Measurements from ENCODE around the gene BARX1. TPM values are rescaled to one million over a fixed set of nuclear protein-coding genes. Genes with fewer than 3 reads are reported as not detected.

BARX1 gene
- total RNA-seq, 5 donors from 2014 or later (not counting 1 experiment from before 2014, with no cell fraction given) = not detected

DNA sequence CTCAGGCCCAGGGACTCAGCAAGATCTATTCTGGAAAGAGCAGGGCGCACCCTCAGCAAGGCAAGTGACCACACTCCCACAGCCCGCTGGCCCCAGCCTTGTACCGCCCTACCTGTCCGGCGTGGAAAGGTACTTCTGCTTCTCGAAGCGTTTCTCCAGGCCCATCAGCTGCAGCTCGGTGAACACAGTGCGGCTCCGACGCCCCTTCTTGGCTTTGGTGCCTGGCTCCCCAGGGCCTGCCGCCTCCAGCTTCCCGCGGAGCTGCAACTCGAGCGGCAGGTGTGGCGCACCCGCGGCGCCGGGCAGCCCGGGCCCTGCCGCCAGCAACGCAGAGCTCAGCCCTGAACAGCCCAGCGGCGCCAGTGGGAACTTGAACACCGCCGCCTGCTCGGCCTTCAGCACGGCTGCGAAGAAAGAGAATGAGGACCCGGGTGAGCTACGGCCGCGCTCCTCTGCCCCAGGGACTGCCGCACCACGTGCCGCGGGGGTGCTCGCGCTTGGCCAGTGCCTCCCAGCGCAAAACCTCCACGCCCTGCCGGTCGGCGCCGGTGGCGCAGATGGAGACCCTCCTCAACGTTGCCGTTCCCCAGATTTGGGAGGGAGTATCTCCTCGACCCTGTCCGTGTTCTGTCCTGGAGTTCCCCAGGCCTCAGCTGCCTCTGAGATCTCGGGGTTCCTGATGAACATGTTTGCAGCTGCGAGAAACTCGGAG, 2.2 kb downstream of the BARX1 start:
- CTCF ChIA-PET = interaction anchor here in 1 of 2 donors (1.1 kb wide), 1 partner anchor 9 kb away, joined by 3 read pairs; no protein-coding TSS in a partner anchor
- ATAC-seq (replicated peaks in 1 of 4) (no peak), DNase-seq (no peak)
- Mint-ChIP-seq H3K4me3 (peak overlapping the region; percentile 59 to 80 (median 70)), H3K9me3 (no peaks in the 10 kb centered on the region), H3K27me3 (peaks cover 59 to 78% of the 10 kb centered on the region in 2 donors), H3K27ac (peak overlapping the region in 1 of 2 donors; percentile 11), H3K36me3 (no peaks in the 10 kb centered on the region), H3K4me1 (peaks cover 39 to 51% (median 45%) of the 10 kb centered on the region in 3 donors)
- 4% methylated on average over 55 of the region's 55 CpGs for WGBS (ENCODE audit: insufficient coverage)
- POLR2A ChIA-PET = no interaction called here
- peak overlapping the region in 1 of 2 donors; percentile 10 for H3K4me3 ChIP-seq (ENCODE audit: control insufficient read depth in 1 of 2, extremely low read depth in 1 of 2, low read length in 1 of 2)
- H3K9me3 ChIP-seq = no peaks in the 10 kb centered on the region
- no peak overlapping the region for H3K27ac ChIP-seq (ENCODE audit: low read length)
- H3K4me1 ChIP-seq (ENCODE audit: control insufficient read depth in 1 of 2, extremely low read depth in 1 of 2, insufficient read depth in 2 of 2, low read length in 2 of 2) = peaks cover 2 to 61% of the 10 kb centered on the region in 2 experiments
- no peaks in the 10 kb centered on the region for H3K36me3 ChIP-seq (ENCODE audit: control insufficient read depth in 2 of 2, extremely low read depth in 1 of 2, insufficient read depth in 1 of 2, low read length in 1 of 2)
- H3K27me3 ChIP-seq (replicated peaks in 1 of 2; ENCODE audit: control insufficient read depth in 2 of 2, extremely low read depth in 1 of 2, insufficient read depth in 2 of 2, low read length in 1 of 2) = peaks cover 18 to 93% of the 10 kb centered on the region in 2 experiments

DNA sequence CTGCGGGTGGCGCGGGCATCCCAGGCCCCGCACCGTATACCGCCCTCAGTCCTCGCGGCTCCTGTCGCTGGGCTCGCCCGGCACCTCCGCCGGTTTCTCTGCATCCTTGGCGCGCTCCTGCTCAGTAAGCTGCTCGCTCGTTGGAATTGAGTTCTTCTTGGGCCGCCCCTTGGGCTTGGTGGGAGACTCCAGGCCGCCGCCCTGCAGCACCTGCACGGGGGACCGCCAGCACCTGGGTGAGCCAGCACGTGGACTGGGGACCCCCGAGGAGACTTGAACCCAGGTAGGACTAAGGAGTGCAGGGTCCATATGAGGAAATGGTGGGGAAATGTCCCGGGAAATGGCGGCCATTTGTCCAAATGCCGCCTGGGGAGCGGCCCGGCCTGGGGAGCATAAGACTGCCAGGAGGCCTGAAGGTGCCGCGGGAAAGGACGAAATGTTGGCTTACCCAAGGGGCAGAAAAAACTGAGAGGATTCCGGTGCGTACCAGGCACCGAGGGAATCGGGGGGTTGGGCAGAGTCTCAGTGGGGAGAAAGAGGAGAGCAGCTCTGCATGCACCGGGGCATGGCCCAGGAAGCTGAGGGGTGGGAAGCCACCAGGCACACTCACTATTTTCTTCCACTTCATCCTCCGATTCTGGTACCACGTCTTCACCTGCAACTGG, 2.9 kb downstream of the BARX1 start:
- no peaks in the 10 kb centered on the region for H3K9me3 Mint-ChIP-seq
- H3K4me3 Mint-ChIP-seq = peak overlapping the region; percentile 43 to 80 (median 50)
- Histone ChIP-seq H3K4me3 (ENCODE audit: control insufficient read depth in 1 of 2, extremely low read depth in 1 of 2, low read length in 1 of 2) (peak overlapping the region; percentile 10 to 53), H3K36me3 (ENCODE audit: control insufficient read depth in 2 of 2, extremely low read depth in 1 of 2, insufficient read depth in 1 of 2, low read length in 1 of 2) (no peaks in the 10 kb centered on the region), H3K27ac (ENCODE audit: low read length) (no peak overlapping the region), H3K4me1 (ENCODE audit: control insufficient read depth in 1 of 2, extremely low read depth in 1 of 2, insufficient read depth in 2 of 2, low read length in 2 of 2) (peaks cover 2 to 60% of the 10 kb centered on the region in 2 experiments), H3K27me3 (replicated peaks in 1 of 2; ENCODE audit: control insufficient read depth in 2 of 2, extremely low read depth in 1 of 2, insufficient read depth in 2 of 2, low read length in 1 of 2) (peaks cover 17 to 93% of the 10 kb centered on the region in 2 experiments), H3K9me3 (no peaks in the 10 kb centered on the region)
- no peaks in the 10 kb centered on the region for H3K36me3 Mint-ChIP-seq
- ATAC-seq (replicated peaks in 1 of 4) (no peak), DNase-seq (no peak)
- WGBS (ENCODE audit: insufficient coverage) = 11% methylated on average over 31 of the region's 39 CpGs
- CTCF ChIA-PET = interaction anchor here in 1 of 2 donors (1.1 kb wide), 1 partner anchor 10 kb away, joined by 3 read pairs; no protein-coding TSS in a partner anchor
- peak overlapping the region in 1 of 2 donors; percentile 11 for H3K27ac Mint-ChIP-seq
- POLR2A ChIA-PET = no interaction called here
- H3K27me3 Mint-ChIP-seq = peaks cover 58 to 76% of the 10 kb centered on the region in 2 donors
- peaks cover 39 to 47% (median 44%) of the 10 kb centered on the region in 3 donors for H3K4me1 Mint-ChIP-seq

DNA sequence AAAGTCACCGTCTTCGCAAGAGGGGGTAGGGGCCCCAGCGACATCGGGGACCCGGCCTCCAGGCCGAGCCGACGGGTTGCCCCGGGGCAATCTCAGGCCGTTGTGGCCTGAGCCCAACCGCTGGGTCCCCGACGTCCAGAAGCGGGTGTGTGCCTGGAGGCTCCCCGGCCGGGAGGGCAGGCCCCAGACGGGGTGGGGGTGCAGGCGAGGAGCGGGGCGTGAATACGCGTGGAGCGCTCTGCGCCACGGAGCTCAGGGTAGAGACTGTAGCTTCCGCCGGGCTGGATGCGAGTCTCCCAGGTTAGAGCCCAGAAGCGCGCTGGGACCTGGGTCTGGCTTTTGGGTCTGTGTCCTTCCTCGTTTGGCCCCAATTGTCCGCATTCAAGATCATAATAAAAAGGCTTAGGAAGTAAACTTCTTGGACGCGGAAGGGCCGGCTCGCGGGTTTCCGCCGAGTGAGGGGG, 3.5 kb downstream of the BARX1 start:
- peaks cover 2 to 60% of the 10 kb centered on the region in 2 experiments for H3K4me1 ChIP-seq (ENCODE audit: control insufficient read depth in 1 of 2, extremely low read depth in 1 of 2, insufficient read depth in 2 of 2, low read length in 2 of 2)
- ATAC-seq (replicated peaks in 1 of 4) = peak; percentile 50 to 52 (median 51)

DNA sequence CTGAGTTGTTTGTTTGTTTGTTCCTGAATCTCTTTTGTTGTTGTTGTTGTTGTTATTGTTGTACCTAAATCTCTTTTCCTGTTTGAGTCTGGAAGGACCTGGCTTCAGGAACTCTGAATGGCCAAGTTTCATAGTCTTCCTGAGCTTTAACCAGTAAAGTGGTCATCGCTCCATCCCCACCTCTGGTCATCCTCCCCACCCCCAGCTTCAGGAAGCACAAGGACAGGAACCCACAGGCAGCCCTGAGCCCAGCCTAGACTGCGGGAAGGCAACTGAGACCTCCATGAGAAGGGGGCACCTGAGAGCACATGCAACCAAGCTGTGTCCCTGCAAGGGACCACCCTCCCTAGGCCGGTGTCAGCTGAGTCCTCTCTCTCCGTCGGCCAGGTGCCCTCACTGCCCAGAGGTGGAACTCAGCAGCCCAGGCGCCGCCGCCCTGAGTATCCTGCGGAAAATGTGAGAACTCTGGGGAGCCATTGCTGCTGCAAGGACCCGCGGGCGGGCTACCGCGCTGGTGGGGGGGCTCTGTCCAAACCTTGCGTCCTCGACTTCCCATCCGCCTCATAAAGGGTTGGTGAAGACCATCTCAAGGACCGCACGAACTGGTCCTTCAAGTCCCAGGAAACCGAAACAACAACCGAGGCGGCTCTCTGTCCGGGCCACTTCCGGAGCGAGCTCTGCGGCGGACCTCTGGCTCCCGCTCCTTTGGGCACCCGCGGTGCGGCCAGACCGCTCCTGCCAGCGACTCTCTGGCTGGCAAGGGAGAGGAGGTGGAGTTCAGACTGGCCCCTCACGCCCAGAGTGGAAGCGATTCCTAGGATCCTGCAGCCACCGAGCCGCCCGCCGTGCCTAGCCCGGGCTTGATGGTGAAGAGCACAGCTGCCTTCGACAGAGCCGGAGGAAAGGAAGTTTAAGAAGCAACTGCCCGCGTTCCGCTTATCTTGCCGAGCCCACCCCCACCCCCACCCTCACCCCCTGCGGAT, 4.2 kb downstream of the BARX1 start:
- H3K4me1 Mint-ChIP-seq = peaks cover 43 to 52% (median 50%) of the 10 kb centered on the region in 3 donors
- no peaks in the 10 kb centered on the region for H3K36me3 ChIP-seq (ENCODE audit: control insufficient read depth in 2 of 2, extremely low read depth in 1 of 2, insufficient read depth in 1 of 2, low read length in 1 of 2)
- H3K9me3 Mint-ChIP-seq = no peaks in the 10 kb centered on the region
- peaks cover 15 to 90% of the 10 kb centered on the region in 2 experiments for H3K27me3 ChIP-seq (replicated peaks in 1 of 2; ENCODE audit: control insufficient read depth in 2 of 2, extremely low read depth in 1 of 2, insufficient read depth in 2 of 2, low read length in 1 of 2)
- CTCF ChIA-PET = interaction anchor here in 1 of 2 donors (0.6 kb wide), 1 partner anchor 719 kb away, joined by 5 read pairs; no protein-coding TSS in a partner anchor
- POLR2A ChIA-PET = interaction anchor here in 1 of 2 donors (0.6 kb wide), 1 partner anchor 1318 kb away, joined by 4 read pairs; no protein-coding TSS in a partner anchor
- no peak overlapping the region for H3K27ac ChIP-seq (ENCODE audit: low read length)
- peaks cover 2 to 61% of the 10 kb centered on the region in 2 experiments for H3K4me1 ChIP-seq (ENCODE audit: control insufficient read depth in 1 of 2, extremely low read depth in 1 of 2, insufficient read depth in 2 of 2, low read length in 2 of 2)
- H3K9me3 ChIP-seq = no peaks in the 10 kb centered on the region
- H3K4me3 Mint-ChIP-seq = peak overlapping the region; percentile 74 to 80 (median 75)
- 5% methylated on average over 32 of the region's 47 CpGs for WGBS (ENCODE audit: insufficient coverage)
- peak overlapping the region in 1 of 2 donors; percentile 48 for H3K27ac Mint-ChIP-seq
- DNase-seq (no peak), ATAC-seq (replicated peaks in 1 of 4) (peak in 2 of 4 experiments; percentile 19 to 34)
- peaks cover 66 to 78% of the 10 kb centered on the region in 2 donors for H3K27me3 Mint-ChIP-seq
- peak overlapping the region; percentile 53 to 63 for H3K4me3 ChIP-seq (ENCODE audit: control insufficient read depth in 1 of 2, extremely low read depth in 1 of 2, low read length in 1 of 2)
- H3K36me3 Mint-ChIP-seq = no peaks in the 10 kb centered on the region

More for the DNA sequence above, 3.5 kb downstream of the BARX1 start:
- H3K36me3 Mint-ChIP-seq = no peaks in the 10 kb centered on the region
- 6% methylated on average over 38 of the region's 39 CpGs for WGBS (ENCODE audit: insufficient coverage)
- no peak overlapping the region for H3K27ac Mint-ChIP-seq
- ChIA-PET POLR2A (interaction anchor here in 1 of 2 donors (0.6 kb wide), 1 partner anchor 1317 kb away, joined by 4 read pairs; no protein-coding TSS in a partner anchor), CTCF (no interaction called here)
- H3K4me3 Mint-ChIP-seq = peak overlapping the region; percentile 43 to 80 (median 75)
- H3K4me1 Mint-ChIP-seq = peaks cover 39 to 47% (median 45%) of the 10 kb centered on the region in 3 donors
- H3K9me3 Mint-ChIP-seq = no peaks in the 10 kb centered on the region
- peaks cover 64 to 78% of the 10 kb centered on the region in 2 donors for H3K27me3 Mint-ChIP-seq
- H3K36me3 ChIP-seq (ENCODE audit: control insufficient read depth in 2 of 2, extremely low read depth in 1 of 2, insufficient read depth in 1 of 2, low read length in 1 of 2) = no peaks in the 10 kb centered on the region
- H3K4me3 ChIP-seq (ENCODE audit: control insufficient read depth in 1 of 2, extremely low read depth in 1 of 2, low read length in 1 of 2) = peak overlapping the region in 1 of 2 donors; percentile 53
- peaks cover 17 to 90% of the 10 kb centered on the region in 2 experiments for H3K27me3 ChIP-seq (replicated peaks in 1 of 2; ENCODE audit: control insufficient read depth in 2 of 2, extremely low read depth in 1 of 2, insufficient read depth in 2 of 2, low read length in 1 of 2)
- DNase-seq = no peak
- no peak overlapping the region for H3K27ac ChIP-seq (ENCODE audit: low read length)
- no peaks in the 10 kb centered on the region for H3K9me3 ChIP-seq

DNA sequence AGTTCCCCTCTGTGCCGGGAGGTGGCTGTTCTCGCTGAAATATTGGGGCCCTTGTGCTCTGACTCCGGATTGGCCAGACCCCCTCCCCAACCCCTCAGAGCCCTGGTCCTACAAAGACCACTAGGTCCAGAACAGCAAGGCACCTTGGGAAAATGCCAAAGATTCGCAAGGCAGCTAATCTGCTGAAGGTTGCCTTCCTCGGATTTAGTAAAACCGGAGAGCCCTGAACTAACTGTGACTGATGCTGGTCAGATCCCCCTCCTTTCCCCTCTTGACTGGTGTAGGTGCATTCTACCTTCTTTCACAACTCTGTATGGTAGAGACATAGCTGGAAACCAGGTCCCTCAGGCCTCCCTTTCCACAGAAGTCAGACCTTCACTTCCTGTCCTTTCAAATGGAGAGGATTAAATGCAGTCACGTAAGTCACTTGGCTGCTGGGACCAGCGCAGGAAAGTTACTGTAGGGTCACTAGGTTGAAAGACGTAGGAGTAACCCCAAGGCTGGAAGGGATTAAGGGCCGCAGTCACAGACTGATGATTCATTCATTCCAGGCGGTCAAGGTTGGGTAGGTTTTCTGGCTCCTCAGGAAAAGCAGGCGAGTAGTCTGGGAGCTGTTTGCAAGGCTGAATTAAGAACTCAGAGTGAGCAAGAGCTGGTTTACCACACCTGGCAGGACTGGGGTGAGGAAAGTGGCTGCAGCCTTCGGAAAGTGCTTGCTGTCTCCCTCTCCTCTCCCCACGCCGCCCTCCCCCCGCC, 5.3 kb downstream of the BARX1 start:
- Mint-ChIP-seq H3K4me3 (peak overlapping the region; percentile 47 to 80 (median 51)), H3K27me3 (peaks cover 70 to 82% of the 10 kb centered on the region in 2 donors), H3K27ac (no peak overlapping the region), H3K36me3 (no peaks in the 10 kb centered on the region), H3K9me3 (no peaks in the 10 kb centered on the region), H3K4me1 (peaks cover 46 to 54% (median 53%) of the 10 kb centered on the region in 3 donors)
- WGBS (ENCODE audit: insufficient coverage) = 14% methylated on average over 7 of the region's 16 CpGs
- H3K4me3 ChIP-seq (ENCODE audit: control insufficient read depth in 1 of 2, extremely low read depth in 1 of 2, low read length in 1 of 2) = no peak overlapping the region
- ATAC-seq (replicated peaks in 1 of 4) (no peak), DNase-seq (no peak)
- no peak overlapping the region for H3K27ac ChIP-seq (ENCODE audit: low read length)
- POLR2A ChIA-PET = no interaction called here
- peaks cover 2 to 62% of the 10 kb centered on the region in 2 experiments for H3K4me1 ChIP-seq (ENCODE audit: control insufficient read depth in 1 of 2, extremely low read depth in 1 of 2, insufficient read depth in 2 of 2, low read length in 2 of 2)
- H3K9me3 ChIP-seq = no peaks in the 10 kb centered on the region
- H3K36me3 ChIP-seq (ENCODE audit: control insufficient read depth in 2 of 2, extremely low read depth in 1 of 2, insufficient read depth in 1 of 2, low read length in 1 of 2) = no peaks in the 10 kb centered on the region
- peaks cover 21 to 94% of the 10 kb centered on the region in 2 experiments for H3K27me3 ChIP-seq (replicated peaks in 1 of 2; ENCODE audit: control insufficient read depth in 2 of 2, extremely low read depth in 1 of 2, insufficient read depth in 2 of 2, low read length in 1 of 2)
- CTCF ChIA-PET = interaction anchor here in 1 of 2 donors (0.6 kb wide), 2 partner anchors 14 to 720 kb away, joined by 3 to 5 read pairs; no protein-coding TSS in a partner anchor

Measured in T-cell (primary cell).